Fibroblast of skin of right biceps (primary cell): ENCODE measurements around the gene GNAZ.

Source experiments
- DNase-seq: peaks from one replicate; pipeline ENCODE4 v3.0.0-alpha.2; 2013

GNAZ gene

GRCh38 chr22:23110190-23110921 is 40.0 kb downstream of the GNAZ start:
- no peak for DNase-seq

DNA sequence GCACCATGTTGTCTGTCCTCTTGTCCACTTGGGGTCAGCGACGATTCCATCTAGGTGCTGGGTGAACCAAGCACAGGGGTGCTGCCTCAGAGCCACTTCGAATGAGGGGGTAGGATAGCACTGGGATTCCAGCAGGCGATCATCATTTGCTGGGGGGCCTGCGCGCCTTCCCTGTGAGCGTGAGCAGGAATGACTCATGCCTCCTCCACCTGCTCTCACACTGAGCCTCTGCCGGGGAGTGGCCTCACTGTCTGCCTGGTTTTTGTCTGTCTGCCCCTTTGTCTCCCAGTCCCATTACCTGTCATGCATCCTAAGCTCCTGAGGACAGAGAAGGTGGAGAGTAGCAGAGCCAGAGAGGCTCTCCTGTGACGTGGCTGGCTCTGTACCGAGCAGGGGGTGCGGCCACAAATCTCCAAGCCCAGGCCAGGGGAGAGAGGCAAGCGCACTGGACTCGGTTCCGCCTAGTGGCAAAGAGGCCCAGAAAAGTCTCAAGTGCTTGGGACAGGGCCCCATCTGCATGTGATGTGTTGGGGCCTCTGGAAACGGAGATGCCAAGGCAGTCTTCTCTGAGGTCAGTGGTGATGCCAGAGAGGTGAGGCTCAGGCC is 40.7 kb downstream of the GNAZ start:
- DNase-seq = peak; percentile 4

GRCh38 chr22:23112472-23113012 is 42.2 kb downstream of the GNAZ start:
- DNase-seq = no peak

GRCh38 chr22:23113067-23113846 is 42.9 kb downstream of the GNAZ start:
- peak; percentile 27 for DNase-seq

DNA sequence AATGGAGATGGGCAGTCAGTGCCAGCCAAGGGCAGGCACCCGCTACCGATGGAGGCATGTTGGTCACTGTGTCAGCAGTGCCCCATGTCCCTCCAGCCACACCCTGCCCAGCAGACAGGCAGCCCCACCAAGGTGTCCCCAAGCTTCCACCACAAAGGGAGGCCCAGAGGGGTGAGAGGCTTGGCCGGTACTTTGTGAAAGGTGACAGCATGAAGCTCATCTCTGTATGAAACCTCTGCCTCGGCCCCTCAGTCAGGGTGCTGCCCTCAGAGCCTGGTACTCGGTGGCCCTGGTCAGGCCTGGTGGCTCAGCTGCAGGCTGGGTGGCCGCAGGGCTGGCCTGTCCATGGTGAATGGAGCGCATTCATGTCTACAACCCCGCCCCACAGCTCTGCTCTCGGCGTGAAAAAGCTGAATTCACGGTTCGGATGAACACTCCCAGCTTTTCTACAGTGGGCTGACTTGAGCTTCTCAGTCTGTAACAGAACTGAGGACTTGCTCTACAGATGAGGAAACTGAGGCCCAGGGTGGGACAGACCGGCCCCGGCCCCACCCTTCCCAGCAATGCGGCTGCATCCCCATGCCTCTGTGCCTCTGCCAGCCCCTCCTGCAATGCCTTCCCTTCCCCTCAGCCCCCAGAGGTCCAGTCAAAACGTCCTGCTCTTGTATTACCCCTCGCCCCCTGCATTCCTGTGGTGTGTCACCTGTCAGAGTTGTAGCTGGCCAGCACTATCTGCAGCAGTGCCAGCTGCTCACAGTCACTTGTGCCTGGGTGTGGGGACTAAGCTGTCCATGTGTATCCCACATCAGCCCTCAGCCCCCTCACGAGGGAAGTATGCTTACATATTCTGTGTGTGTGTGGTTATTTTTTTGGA is 43.8 kb downstream of the GNAZ start:
- no peak for DNase-seq

DNA sequence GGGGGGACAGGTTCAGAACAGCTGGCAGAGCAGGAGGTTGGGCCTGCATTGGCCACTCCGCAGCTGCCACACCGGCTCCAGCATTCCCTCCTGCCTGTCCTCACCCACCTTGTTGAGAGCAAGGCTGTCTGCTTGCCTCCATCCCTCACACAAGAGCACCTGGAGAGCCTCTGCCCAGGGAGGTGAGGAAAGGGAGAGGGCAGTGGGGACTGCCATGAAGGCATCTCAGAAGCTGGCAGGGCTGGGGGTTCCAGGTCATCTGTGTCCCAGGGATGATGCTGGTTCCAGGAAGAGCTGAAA is 44.4 kb downstream of the GNAZ start:
- DNase-seq = no peak

- DNase-seq = no peak
These were observed 45.0 kb downstream of the GNAZ start for GRCh38 chr22:23115369-23115768.

- DNase-seq = no peak
These were observed 45.6 kb downstream of the GNAZ start for GRCh38 chr22:23115825-23116494.

DNA sequence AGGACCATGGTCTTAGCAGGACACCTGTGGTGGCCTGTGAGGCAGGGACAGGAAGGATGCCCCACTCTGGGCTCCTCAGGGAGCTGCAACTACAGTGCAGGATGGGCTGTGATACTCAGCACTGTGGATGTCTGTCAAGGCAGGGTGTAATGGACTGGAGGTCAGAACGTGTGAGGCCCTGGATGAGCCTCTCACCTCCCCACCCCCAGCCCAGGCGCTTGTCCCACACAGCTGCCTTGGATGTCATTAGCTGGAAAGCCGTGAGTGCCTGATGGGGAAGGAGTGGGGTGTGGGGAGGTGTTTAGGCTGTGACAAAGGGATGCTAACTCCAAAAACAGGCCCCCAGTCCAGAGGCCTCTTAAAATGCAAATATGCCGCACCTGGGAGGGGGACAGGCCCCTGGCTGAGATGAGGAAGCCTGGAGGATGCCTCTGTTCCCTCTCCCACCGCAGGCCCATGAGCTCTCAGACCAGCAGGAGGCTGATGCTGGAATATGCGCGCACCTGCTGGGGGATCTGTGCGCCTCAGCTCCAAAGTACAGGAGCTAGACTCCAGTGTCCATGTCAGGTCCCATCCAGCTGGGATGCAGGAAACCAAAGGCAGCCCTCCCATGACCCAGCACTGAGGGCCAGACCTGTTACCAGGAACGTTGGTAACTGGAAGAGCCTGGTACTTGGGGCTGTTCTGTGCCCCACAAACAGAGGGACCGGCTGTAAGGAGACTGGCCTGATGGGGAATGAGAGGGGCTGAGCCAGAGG is 46.4 kb downstream of the GNAZ start:
- no peak for DNase-seq

GRCh38 chr22:23117275-23117674 is 47.0 kb downstream of the GNAZ start:
- no peak for DNase-seq

GRCh38 chr22:23117891-23118646 is 47.8 kb downstream of the GNAZ start:
- no peak for DNase-seq

- DNase-seq = no peak
These were observed 48.6 kb downstream of the GNAZ start for GRCh38 chr22:23118647-23119493.

GRCh38 chr22:23119494-23120414 is 49.4 kb downstream of the GNAZ start:
- DNase-seq = no peak

GRCh38 chr22:23120415-23120899 is 50.1 kb downstream of the GNAZ start:
- DNase-seq = no peak

- DNase-seq = no peak
These were observed 50.7 kb downstream of the GNAZ start for GRCh38 chr22:23121000-23121421.

DNA sequence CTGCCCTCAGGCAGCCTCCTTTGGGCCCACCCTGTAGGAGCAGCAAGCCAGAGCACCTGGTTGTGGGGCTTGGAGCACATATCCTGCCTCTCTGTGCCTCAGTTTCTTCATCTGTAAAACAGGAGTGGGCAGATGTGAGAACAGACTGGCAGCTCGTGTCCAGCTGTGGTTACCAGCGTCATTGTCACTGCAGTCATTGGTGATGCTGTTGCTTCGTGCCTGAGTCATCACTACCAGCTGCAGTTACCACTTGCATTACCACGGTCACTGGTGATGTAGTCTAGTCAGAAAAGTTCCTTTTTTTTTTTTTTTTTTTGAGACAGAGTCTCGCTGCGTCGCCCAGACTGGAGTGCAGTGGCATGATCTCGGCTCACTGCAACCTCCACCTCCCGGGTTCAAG is 51.1 kb downstream of the GNAZ start:
- no peak for DNase-seq

DNA sequence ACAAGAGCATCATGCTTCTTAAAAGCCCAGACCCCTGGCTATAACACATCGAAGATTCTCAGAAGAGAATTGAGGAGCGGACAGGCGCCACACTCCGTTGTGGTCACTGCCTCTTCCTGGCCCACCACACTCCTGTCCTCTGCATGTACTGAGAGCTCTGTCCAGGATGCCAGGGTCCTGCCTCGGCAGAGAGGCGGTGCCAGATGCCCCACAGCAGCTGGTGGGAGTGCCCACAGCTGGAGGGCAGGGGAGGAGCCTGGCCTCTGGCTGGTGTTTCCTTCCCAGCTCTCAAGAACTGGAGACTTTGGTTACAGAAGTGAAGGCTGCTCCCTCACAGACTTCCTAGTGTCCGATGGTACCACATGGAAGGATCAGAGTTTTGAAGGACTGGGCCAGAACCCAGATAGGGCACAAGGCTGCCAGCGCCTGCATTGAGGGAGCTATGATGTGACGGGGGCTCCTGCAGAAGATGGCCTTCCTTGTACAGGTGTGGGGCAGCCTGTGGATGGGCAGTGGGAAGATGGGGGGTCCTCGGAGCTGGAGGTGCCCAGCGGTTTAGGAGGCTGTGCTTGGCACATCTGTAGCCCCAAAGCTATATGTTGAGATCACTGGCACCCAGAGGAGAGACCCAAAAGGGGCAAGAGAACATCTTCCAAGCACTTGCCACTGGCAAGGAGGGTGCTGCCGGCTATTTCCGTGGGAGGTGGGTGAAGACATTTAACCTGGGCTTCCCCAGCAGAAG is 52.1 kb downstream of the GNAZ start:
- DNase-seq = no peak
